ENCODE results near the gene PIEZO2.

DNA sequence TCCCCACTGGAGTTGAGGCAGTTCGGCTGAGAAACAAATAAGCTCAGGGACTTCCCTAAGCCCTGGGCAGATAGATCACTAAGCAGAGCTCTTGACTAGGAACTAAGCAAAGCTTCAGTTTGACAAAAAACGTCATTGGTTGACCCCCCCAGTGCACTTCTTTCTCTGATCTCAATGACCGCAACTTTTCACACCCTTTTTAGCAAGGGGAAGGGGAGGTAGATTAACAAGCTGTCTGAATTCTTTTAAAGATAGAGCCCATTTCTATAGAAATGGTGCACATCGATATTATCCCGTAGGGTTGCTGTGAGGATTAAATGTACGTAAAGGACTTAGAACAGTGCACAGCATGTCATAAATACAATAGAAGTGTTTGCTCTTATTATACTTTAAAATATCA, 42.5 kb downstream of the PIEZO2 start:
- TF ChIP-seq, protein P1, sequence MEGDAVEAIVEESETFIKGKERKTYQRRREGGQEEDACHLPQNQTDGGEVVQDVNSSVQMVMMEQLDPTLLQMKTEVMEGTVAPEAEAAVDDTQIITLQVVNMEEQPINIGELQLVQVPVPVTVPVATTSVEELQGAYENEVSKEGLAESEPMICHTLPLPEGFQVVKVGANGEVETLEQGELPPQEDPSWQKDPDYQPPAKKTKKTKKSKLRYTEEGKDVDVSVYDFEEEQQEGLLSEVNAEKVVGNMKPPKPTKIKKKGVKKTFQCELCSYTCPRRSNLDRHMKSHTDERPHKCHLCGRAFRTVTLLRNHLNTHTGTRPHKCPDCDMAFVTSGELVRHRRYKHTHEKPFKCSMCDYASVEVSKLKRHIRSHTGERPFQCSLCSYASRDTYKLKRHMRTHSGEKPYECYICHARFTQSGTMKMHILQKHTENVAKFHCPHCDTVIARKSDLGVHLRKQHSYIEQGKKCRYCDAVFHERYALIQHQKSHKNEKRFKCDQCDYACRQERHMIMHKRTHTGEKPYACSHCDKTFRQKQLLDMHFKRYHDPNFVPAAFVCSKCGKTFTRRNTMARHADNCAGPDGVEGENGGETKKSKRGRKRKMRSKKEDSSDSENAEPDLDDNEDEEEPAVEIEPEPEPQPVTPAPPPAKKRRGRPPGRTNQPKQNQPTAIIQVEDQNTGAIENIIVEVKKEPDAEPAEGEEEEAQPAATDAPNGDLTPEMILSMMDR (conservative IDR thresholded peaks at IDR 0.05; ENCODE audit: low read depth, low read length): no peak
- TF ChIP-seq EZH2 (IDR thresholded peaks at IDR 0.05; ENCODE audit: borderline replicate concordance, low read depth, low read length, poor library complexity, severe bottlenecking): no peak
